Fibroblast of lung (primary cell): Measurements from ENCODE around the gene TREH. TPM values are rescaled to one million over a fixed set of nuclear protein-coding genes. Genes with fewer than 3 reads are reported as not detected.

Experiments
- DNase-seq, 2 donors: peaks; one replicate each; pipeline versions ENCODE4 v3.0.0 to v3.0.0-alpha.2; 2010; ENCODE audit warnings: low read depth in 2 of 2
- H2AFZ ChIP-seq: 2 replicates; pipeline ENCODE4 v1.5.1; 2012; ENCODE audit warnings: low read length, control low read depth, inconsistent platforms
- H3K27ac ChIP-seq: 2 replicates; pipeline ENCODE4 v1.5.1; 2011; ENCODE audit warnings: low read length, control low read depth; ENCODE audit not compliant: insufficient read depth
- H3K27me3 ChIP-seq: 2 replicates; pipeline ENCODE4 v1.5.1; 2011; ENCODE audit warnings: mild to moderate bottlenecking, low read length; ENCODE audit not compliant: control insufficient read depth, insufficient read depth
- H3K36me3 ChIP-seq: 2 replicates; pipeline ENCODE4 v1.5.1; 2011; ENCODE audit warnings: low read length; ENCODE audit not compliant: control insufficient read depth, insufficient read depth
- H3K4me1 ChIP-seq: 2 replicates; pipeline ENCODE4 v1.5.1; 2011; ENCODE audit warnings: low read length; ENCODE audit not compliant: control insufficient read depth, insufficient read depth; ENCODE audit errors: extremely low read depth
- H3K4me2 ChIP-seq: 2 replicates; pipeline ENCODE4 v1.5.1; 2011; ENCODE audit warnings: low read length, control low read depth; ENCODE audit not compliant: insufficient read depth; ENCODE audit errors: extremely low read depth
- H3K4me3 ChIP-seq, 4 experiments: fragments of 200-600 bp in 1 of 4; sonication (generic) in 1 of 4; replicated peaks in 1 of 4; 2 replicates each; pipeline ENCODE4 v1.5.1; 2011 to 2016; ENCODE audit warnings: low read length in 4 of 4, low read depth in 3 of 4, mild to moderate bottlenecking in 3 of 4, control low read depth in 2 of 4, inconsistent platforms in 1 of 4, mixed read lengths in 1 of 4; ENCODE audit not compliant: insufficient read depth in 1 of 4; ENCODE audit errors: control extremely low read depth in 1 of 4
- H3K79me2 ChIP-seq: 2 replicates; pipeline ENCODE4 v1.5.1; 2012; ENCODE audit warnings: mild to moderate bottlenecking, low read length, inconsistent platforms; ENCODE audit not compliant: control insufficient read depth, insufficient read depth
- H3K9ac ChIP-seq: 2 replicates; pipeline ENCODE4 v1.5.1; 2011; ENCODE audit warnings: mild to moderate bottlenecking, low read length, control low read depth; ENCODE audit not compliant: insufficient read depth
- H3K9me3 ChIP-seq: 2 replicates; pipeline ENCODE4 v1.5.1; 2012; ENCODE audit warnings: low read depth, low read length; ENCODE audit not compliant: control insufficient read depth, insufficient read depth
- H4K20me1 ChIP-seq: 2 replicates; pipeline ENCODE4 v1.5.1; 2011; ENCODE audit warnings: low read length; ENCODE audit not compliant: control insufficient read depth, insufficient read depth; ENCODE audit errors: extremely low read depth
- CTCF ChIP-seq, 2 donors: IDR thresholded peaks in 1 of 2; conservative IDR thresholded peaks in 1 of 2; 1 replicate in 1 of 2; 2 replicates in 1 of 2; pipeline ENCODE4 v1.5.1; 2011 to 2012; ENCODE audit warnings: low read length in 2 of 2, control low read depth in 1 of 2, inconsistent platforms in 1 of 2, low read depth in 1 of 2, mild to moderate bottlenecking in 1 of 2
- EZH2 ChIP-seq: IDR thresholded peaks from 2 replicates; pipeline ENCODE4 v1.5.1; 2012; ENCODE audit warnings: low read length, control low read depth, mild to moderate bottlenecking; ENCODE audit errors: missing control alignments
- polyA plus RNA-seq, 2 donors: library from polyadenylated mRNA; depleted of rRNA in 1 of 2; stranded (reverse) in 1 of 2; unstranded in 1 of 2; fragments of >200 nt; gene quantifications; 2 replicates each; pipeline ENCODE4 v1.2.1, GENCODE V29; 2011 to 2012; ENCODE audit warnings: missing spikeins in 1 of 2
- total RNA-seq: library from RNA; depleted of rRNA; stranded (reverse); fragments of >200 nt; gene quantifications from 2 replicates; pipeline ENCODE4 v1.2.1, GENCODE V29; 2014

Gene TREH
- total and polyA plus RNA-seq, 2 donors (not counting 1 experiment from before 2014, with no cell fraction given) = not detected

GRCh38 chr11:118646393-118646792, 33.1 kb downstream of the TREH start:
- Histone ChIP-seq H3K4me1 (no peaks in the 10 kb centered on the region), H2AFZ (no peak overlapping the region), H3K9me3 (no peaks in the 10 kb centered on the region), H3K36me3 (peaks cover 44% of the 10 kb centered on the region), H3K4me3 (no peak overlapping the region), H3K9ac (no peak overlapping the region), H3K4me2 (no peak overlapping the region), H3K27me3 (no peaks in the 10 kb centered on the region), H3K79me2 (no peaks in the 10 kb centered on the region), H3K27ac (no peak overlapping the region), H4K20me1 (no peaks in the 10 kb centered on the region)
- DNase-seq = no peak
- TF ChIP-seq EZH2 (no peak), CTCF (conservative IDR thresholded peaks at IDR 0.05 in 1 of 2, IDR thresholded peaks at IDR 0.05 in 1 of 2; ENCODE audit: low read depth in 1 of 2, low read length in 2 of 2) (no peak)

- Histone ChIP-seq H3K9ac (no peak overlapping the region), H3K36me3 (peaks cover 47% of the 10 kb centered on the region), H3K79me2 (no peaks in the 10 kb centered on the region), H3K27ac (no peak overlapping the region), H3K9me3 (no peaks in the 10 kb centered on the region), H3K27me3 (no peaks in the 10 kb centered on the region), H4K20me1 (no peaks in the 10 kb centered on the region), H3K4me2 (no peak overlapping the region), H2AFZ (no peak overlapping the region), H3K4me3 (no peak overlapping the region), H3K4me1 (no peaks in the 10 kb centered on the region)
- DNase-seq = no peak
- TF ChIP-seq CTCF (conservative IDR thresholded peaks at IDR 0.05 in 1 of 2, IDR thresholded peaks at IDR 0.05 in 1 of 2; ENCODE audit: low read depth in 1 of 2, low read length in 2 of 2) (no peak), EZH2 (no peak)
Measured at GRCh38 chr11:118645066-118645715, 34.3 kb downstream of the TREH start.

- Histone ChIP-seq H3K4me3 (no peak overlapping the region), H4K20me1 (no peaks in the 10 kb centered on the region), H3K27me3 (no peaks in the 10 kb centered on the region), H3K27ac (no peak overlapping the region), H3K9me3 (no peaks in the 10 kb centered on the region), H3K4me1 (no peaks in the 10 kb centered on the region), H3K36me3 (peaks cover 46% of the 10 kb centered on the region), H3K79me2 (no peaks in the 10 kb centered on the region), H2AFZ (no peak overlapping the region), H3K4me2 (no peak overlapping the region), H3K9ac (no peak overlapping the region)
- DNase-seq = no peak
- TF ChIP-seq CTCF (conservative IDR thresholded peaks at IDR 0.05 in 1 of 2, IDR thresholded peaks at IDR 0.05 in 1 of 2; ENCODE audit: low read depth in 1 of 2, low read length in 2 of 2) (no peak), EZH2 (no peak)
Measured at GRCh38 chr11:118644496-118644895, 35.0 kb downstream of the TREH start.
